Ecto neural progenitor cell (in vitro differentiated cells): Measurements from ENCODE around the gene GLS.
"Not testable (repeated sequence)": the region's sequence is repeated elsewhere in the genome, so short reads cannot be mapped to it uniquely, and the experiment has no call there.

Source experiments
- DNase-seq: peaks from one replicate; pipeline ENCODE4 v3.0.0-alpha.2; 2018; ENCODE audit warnings: low spot score

GLS gene

GRCh38 chr2:190995315-190995714 is 114.7 kb downstream of the GLS start:
- DNase-seq = not testable (repeated sequence)

GRCh38 chr2:190996338-190996946 is 115.8 kb downstream of the GLS start:
- DNase-seq = peak; percentile 60

DNA sequence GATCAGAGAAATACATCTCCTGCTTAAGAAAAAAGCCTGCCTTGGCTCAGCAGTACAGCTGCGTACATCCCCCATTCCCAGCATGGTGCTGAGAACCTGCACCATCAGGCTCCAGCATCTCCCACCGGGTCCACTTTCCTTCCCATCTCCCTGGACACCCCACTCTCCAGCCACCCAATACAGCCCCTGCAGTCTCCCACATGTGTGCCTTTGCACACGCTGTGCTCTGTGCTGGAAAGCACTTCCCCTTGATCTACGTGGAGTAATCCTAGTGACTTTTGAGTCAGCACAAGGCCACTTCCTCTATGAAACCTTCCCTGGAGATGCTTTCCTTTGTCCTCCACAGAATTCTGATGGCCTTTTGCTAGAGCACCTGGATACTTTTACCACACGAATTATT is 116.3 kb downstream of the GLS start:
- no peak for DNase-seq

DNA sequence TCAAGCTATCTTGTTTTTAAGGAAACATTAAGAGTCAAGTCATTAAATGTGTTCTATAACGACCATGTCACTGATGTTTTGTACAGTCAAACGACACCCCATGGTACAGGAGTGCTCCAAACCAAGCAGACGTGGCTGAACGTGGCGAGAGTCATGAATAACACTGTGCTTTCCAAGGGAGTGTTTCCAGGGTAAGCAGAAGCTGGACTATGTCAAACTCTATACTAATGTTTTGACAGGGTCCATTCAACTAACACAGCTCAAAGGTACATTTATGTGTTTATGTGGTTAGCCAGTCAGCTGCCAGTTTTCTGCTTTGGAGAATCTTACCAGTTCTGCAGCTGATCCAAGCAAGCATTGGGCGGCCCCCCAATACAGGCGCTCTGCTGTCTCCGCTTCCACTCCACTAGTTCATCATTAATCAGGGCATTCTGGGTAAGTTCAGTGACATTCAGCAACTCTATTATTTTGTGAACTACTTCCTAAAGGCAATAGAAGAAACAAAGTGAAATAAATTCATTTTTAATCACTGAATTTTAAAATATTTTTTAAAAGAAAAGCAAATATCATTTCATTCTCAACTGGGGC is 117.0 kb downstream of the GLS start:
- DNase-seq = no peak

- no peak for DNase-seq
Measured at GRCh38 chr2:190999058-190999457, 118.4 kb downstream of the GLS start.

DNA sequence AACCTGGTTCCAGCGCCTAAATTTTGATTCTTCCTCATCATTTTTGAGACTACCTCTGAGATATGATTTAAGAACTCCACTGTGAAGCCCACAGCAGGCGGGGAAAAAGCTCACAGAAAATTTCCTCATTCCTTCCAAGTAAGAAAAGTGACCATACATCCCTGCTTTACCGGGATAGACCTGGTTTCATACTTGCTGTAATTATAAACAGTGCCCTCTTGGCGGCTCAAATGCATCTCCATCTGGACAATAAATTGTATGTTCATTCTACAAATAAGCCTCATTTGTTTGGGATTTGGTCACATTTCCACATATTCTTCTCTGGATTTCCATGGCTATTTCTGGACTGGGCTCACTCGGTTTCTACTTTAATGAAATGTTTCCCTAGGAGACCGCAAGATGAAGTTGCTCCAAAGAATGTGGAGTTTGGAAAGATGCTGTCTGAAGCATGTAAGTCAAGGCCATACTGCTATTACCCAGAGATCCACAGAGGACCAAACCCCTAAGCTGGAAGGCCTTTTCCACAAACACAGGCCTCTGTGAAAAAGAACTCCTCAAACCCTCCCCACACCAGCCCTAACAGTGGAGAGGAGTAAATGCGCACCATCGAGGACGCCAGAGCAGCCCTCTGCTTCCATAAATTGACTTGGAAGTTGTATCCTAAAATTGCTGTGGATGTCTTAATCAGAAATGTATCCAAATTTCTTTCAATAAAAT is 119.5 kb downstream of the GLS start:
- DNase-seq = no peak

GRCh38 chr2:191001032-191001431 is 120.4 kb downstream of the GLS start:
- DNase-seq = no peak

DNA sequence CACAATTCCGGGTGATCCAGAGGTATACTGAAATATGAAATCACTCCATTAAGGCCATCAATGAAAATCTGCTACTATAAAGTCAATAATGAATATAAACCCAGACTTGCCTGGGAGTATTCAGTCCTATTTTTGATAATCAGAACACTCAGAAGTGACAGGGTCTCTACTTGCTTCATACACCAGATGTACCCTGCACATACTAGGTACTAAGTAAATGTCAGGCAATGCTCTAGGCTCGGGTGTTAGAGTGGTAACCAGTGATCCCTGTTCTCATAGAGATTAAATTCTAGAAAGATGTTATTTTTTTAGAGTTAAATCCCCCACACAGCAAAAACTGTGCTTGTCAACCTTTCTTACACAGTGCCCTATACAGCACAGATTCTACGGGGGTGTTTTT is 121.0 kb downstream of the GLS start:
- DNase-seq = no peak

GRCh38 chr2:191003405-191004309 is 123.0 kb downstream of the GLS start:
- DNase-seq = no peak

DNA sequence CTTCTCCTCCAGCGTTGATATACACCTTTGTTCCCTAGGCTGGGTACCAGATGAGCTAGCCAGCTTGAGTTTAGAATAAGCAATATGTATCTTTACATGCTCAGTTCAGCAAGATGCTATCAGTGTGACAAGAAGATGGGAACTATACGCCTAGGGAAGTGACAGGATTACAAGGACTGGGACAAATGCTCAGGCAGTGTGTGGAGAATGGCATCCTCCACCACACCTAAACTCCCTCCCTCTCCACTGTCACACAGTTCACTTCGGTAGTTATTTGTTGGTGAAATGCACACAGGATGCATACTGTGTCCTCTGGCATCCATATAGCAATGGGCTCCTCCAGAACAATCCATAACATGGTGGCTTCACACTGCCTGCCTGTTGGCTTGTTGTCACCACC is 125.7 kb downstream of the GLS start:
- no peak for DNase-seq

GRCh38 chr2:191006997-191007783 is 126.6 kb downstream of the GLS start:
- no peak for DNase-seq

DNA sequence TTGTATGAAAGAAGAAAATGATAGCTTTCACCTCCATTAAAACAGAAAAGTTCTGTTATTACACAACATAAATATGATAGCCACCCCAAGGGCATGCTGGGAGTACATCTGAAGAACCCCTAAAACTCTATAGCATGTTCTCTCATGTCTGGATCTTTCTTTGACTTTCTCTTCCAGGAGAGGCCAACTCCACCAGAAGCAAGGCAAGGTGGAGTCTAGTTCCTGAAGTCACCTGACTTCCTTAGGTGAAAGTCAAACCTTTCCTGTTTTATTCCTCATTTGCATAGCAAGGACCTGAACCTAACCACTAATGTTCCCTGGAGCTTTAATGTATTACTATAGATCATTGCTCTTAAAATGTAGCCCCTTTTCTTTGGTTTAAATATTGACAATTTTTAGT is 127.7 kb downstream of the GLS start:
- no peak for DNase-seq

- DNase-seq = no peak
Measured at GRCh38 chr2:191009541-191010374, 129.1 kb downstream of the GLS start.

- DNase-seq = no peak
Measured at GRCh38 chr2:191010887-191011885, 130.6 kb downstream of the GLS start.

- DNase-seq = no peak
Measured at GRCh38 chr2:191012346-191012745, 131.7 kb downstream of the GLS start.

DNA sequence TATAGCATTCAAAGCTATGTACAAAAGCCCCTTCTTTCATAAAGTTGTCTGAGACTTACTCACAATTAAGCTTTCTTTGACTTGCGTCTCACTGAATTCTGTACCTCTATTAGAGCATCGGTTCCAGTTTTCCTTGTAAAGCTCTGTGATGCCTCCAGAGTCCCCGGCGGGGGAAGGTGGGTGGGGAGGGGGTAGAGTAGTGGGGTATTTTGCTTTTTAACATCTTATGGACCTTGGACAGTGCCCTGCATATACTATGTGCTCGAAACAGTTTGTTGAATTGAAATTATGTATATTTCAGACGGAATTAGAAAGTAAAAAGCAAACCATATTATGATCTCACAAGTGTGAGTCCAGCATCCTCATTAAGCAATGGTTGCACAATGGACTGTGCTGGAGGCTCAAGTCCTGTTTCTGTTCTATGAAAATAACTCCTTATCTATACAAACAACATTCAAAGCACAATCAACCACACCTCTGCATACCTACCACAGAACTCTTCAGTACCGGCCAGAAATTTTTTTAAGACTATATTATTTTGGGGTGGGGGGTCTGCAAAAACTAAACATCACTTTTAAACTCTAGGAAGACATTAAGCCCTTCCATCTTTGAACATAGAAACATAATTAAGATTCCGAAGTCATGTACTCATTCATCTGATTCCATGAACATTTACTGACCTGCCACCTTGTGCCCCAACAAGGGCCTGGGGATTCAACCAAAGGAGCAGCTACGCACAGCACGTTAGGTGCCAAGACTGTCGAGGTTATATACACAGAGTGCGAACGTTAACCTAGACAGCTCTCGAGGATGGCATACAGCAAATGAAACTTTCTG is 132.4 kb downstream of the GLS start:
- no peak for DNase-seq

GRCh38 chr2:191013682-191013931 is 133.0 kb downstream of the GLS start:
- no peak for DNase-seq

- peak; percentile 97 for DNase-seq
Measured at GRCh38 chr2:191013932-191014652, 133.5 kb downstream of the GLS start, which contains the start of gene STAT1. Gene STAT1 (minus strand): TSS chr2:191014171. CDS start chr2:191010003, 4,168 bp downstream.
